Caco-2 (cell line): ENCODE measurements around the gene AP2B1. TPM values are rescaled to one million over a fixed set of nuclear protein-coding genes. Genes with fewer than 3 reads are reported as not detected.
"Not testable (repeated sequence)": the region's sequence is repeated elsewhere in the genome, so short reads cannot be mapped to it uniquely, and the experiment has no call there.

Experiments used
- BruUV-seq: library from RNA; stranded (reverse); fragments of 400-500 nt; replicated peaks from 2 replicates; lab custom pipeline; 2021; lab: Mats Ljungman, UMichigan
- CTCF ChIA-PET: fragments of 300-600 bp; sonication (Branson Sonifier 250); formaldehyde crosslinking; loops from one replicate; lab custom pipeline; 2022; ENCODE audit warnings: antibody characterized with exemption; lab: Charles Lee
- POLR2A ChIA-PET: fragments of 300-600 bp; sonication (Branson Sonifier 250); formaldehyde crosslinking; loops from one replicate; lab custom pipeline; 2022; ENCODE audit warnings: antibody characterized with exemption; lab: Charles Lee
- DNase-seq, 2 experiments: peaks; one replicate each; pipeline versions ENCODE4 v3.0.0 to v3.0.0-alpha.2; 2020 to 2022
- H3K27me3 ChIP-seq: replicated peaks from 2 replicates; pipeline ENCODE4 v1.6.0; 2011; ENCODE audit warnings: low read length; ENCODE audit not compliant: control insufficient read depth, insufficient read depth
- H3K36me3 ChIP-seq: 2 replicates; pipeline ENCODE4 v1.5.1; 2011; ENCODE audit warnings: low read length; ENCODE audit not compliant: control insufficient read depth, insufficient read depth
- H3K4me1 ChIP-seq: fragments of 250-450 bp; sonication (Bioruptor Pico); 2 replicates; pipeline ENCODE4 v1.5.1; 2020; ENCODE audit warnings: mild to moderate bottlenecking
- H3K4me3 ChIP-seq: 2 replicates; pipeline ENCODE4 v1.5.1; 2011; ENCODE audit warnings: low read depth, mild to moderate bottlenecking, control low read depth, low read length
- H3K9me3 ChIP-seq: fragments of 250-450 bp; sonication (Bioruptor Pico); 2 replicates; pipeline ENCODE4 v1.5.1; 2020; ENCODE audit warnings: mild to moderate bottlenecking, moderate library complexity
- H3K27ac Mint-ChIP-seq: one replicate; pipeline ENCODE4 v1.8.0; 2022; ENCODE audit warnings: mixed read lengths; ENCODE audit not compliant: unreplicated experiment
- H3K27me3 Mint-ChIP-seq: one replicate; pipeline ENCODE4 v1.8.0; 2022; ENCODE audit warnings: mixed read lengths; ENCODE audit not compliant: insufficient read depth, unreplicated experiment
- H3K36me3 Mint-ChIP-seq: one replicate; pipeline ENCODE4 v1.8.0; 2022; ENCODE audit warnings: mild to moderate bottlenecking, mixed read lengths; ENCODE audit not compliant: insufficient read depth, unreplicated experiment
- H3K4me1 Mint-ChIP-seq: one replicate; pipeline ENCODE4 v1.8.0; 2022; ENCODE audit warnings: low read depth, mixed read lengths; ENCODE audit not compliant: unreplicated experiment
- H3K4me3 Mint-ChIP-seq: one replicate; pipeline ENCODE4 v1.8.0; 2022; ENCODE audit warnings: mild to moderate bottlenecking, moderate library complexity, mixed read lengths; ENCODE audit not compliant: unreplicated experiment
- H3K9me3 Mint-ChIP-seq: one replicate; pipeline ENCODE4 v1.8.0; 2022; ENCODE audit warnings: mixed read lengths; ENCODE audit not compliant: unreplicated experiment
- CTCF ChIP-seq, 2 experiments: fragments of 200-600 bp in 1 of 2; IDR thresholded peaks; 1 replicate in 1 of 2; 2 replicates in 1 of 2; pipeline versions ENCODE4 v1.5.1 to v1.8.0; 2011 to 2022; ENCODE audit warnings: antibody characterized with exemption in 1 of 2, control low read depth in 1 of 2, inconsistent platforms in 1 of 2, low read depth in 1 of 2, low read length in 1 of 2, mild to moderate bottlenecking in 1 of 2, moderate library complexity in 1 of 2; ENCODE audit not compliant: insufficient read depth in 1 of 2, severe bottlenecking in 1 of 2, unreplicated experiment in 1 of 2
- intact Hi-C: fragments of 100-400 bp; cut with micrococcal nuclease; formaldehyde crosslinking; loops from one replicate; pipeline ENCODE4 v1.10.0; 2022; ENCODE audit not compliant: unreplicated experiment
- total RNA-seq: library from RNA; stranded (reverse); gene quantifications from 2 replicates; pipeline ENCODE4 v1.2.3, GENCODE V29; 2022

Gene AP2B1
- total RNA-seq, 1 experiment from 2014 or later: 228 TPM

GRCh38 chr17:35750526-35751395 lies 163.6 kb downstream of the AP2B1 start:
- Histone ChIP-seq H3K4me1 (peaks cover 4% of the 10 kb centered on the region; the same call in 1 of the 2 replicates), H3K9me3 (no peaks in the 10 kb centered on the region), H3K36me3 (no peaks in the 10 kb centered on the region), H3K4me3 (no peak overlapping the region), H3K27me3 (no peaks in the 10 kb centered on the region)
- TF ChIP-seq CTCF (IDR thresholded peaks at IDR 0.05; ENCODE audit: insufficient read depth in 1 of 2, low read depth in 1 of 2, low read length in 1 of 2, severe bottlenecking in 1 of 2, unreplicated experiment in 1 of 2): no peak
- H3K9me3 Mint-ChIP-seq: no peaks in the 10 kb centered on the region
- POLR2A ChIA-PET: no interaction called here
- H3K36me3 Mint-ChIP-seq: no peaks in the 10 kb centered on the region
- intact Hi-C loops: no loop called here
- H3K4me3 Mint-ChIP-seq: peak overlapping the region; percentile 59
- DNase-seq: no peak
- H3K27ac Mint-ChIP-seq: no peak overlapping the region
- peaks cover 6% of the 10 kb centered on the region for H3K27me3 Mint-ChIP-seq
- BruUV-seq: no TSS peak
- CTCF ChIA-PET: interaction anchor here (1.0 kb wide), 1 partner anchor 13 kb away, joined by 3 read pairs; no protein-coding TSS in a partner anchor
- peaks cover 6% of the 10 kb centered on the region for H3K4me1 Mint-ChIP-seq

GRCh38 chr17:35751541-35751940 lies 164.4 kb downstream of the AP2B1 start:
- H3K4me1 ChIP-seq, CTCF ChIA-PET, H3K4me3 ChIP-seq, DNase-seq, H3K36me3 ChIP-seq, H3K9me3 ChIP-seq, POLR2A ChIA-PET, H3K36me3 Mint-ChIP-seq, H3K27me3 ChIP-seq, H3K4me1 Mint-ChIP-seq, intact Hi-C loops, BruUV-seq, H3K27me3 Mint-ChIP-seq, H3K27ac Mint-ChIP-seq, H3K4me3 Mint-ChIP-seq, H3K9me3 Mint-ChIP-seq: not testable (repeated sequence)

- DNase-seq: no peak
- intact Hi-C loops: no loop called here
- ChIA-PET POLR2A (no interaction called here), CTCF (interaction anchor here (1.4 kb wide), 1 partner anchor 12 kb away, joined by 5 read pairs; no protein-coding TSS in a partner anchor)
- no peak for TF ChIP-seq CTCF (IDR thresholded peaks at IDR 0.05; ENCODE audit: insufficient read depth in 1 of 2, low read depth in 1 of 2, low read length in 1 of 2, severe bottlenecking in 1 of 2, unreplicated experiment in 1 of 2)
- peaks cover 6% of the 10 kb centered on the region for H3K27me3 Mint-ChIP-seq
- no peak overlapping the region for H3K4me3 ChIP-seq
- H3K4me3 Mint-ChIP-seq: no peak overlapping the region
- H3K27ac Mint-ChIP-seq: no peak overlapping the region
- H3K9me3 ChIP-seq: no peaks in the 10 kb centered on the region
- BruUV-seq: no TSS peak
- peaks cover 6% of the 10 kb centered on the region for H3K4me1 Mint-ChIP-seq
- H3K9me3 Mint-ChIP-seq: no peaks in the 10 kb centered on the region
- no peaks in the 10 kb centered on the region for H3K27me3 ChIP-seq
- H3K36me3 ChIP-seq: no peaks in the 10 kb centered on the region
- no peaks in the 10 kb centered on the region for H3K36me3 Mint-ChIP-seq
- peaks cover 4% of the 10 kb centered on the region; the same call in 1 of the 2 replicates for H3K4me1 ChIP-seq
These were observed 165.3 kb downstream of the AP2B1 start for GRCh38 chr17:35752471-35752870.
